ENCODE measurements around the gene ELAC1.
"Not testable (repeated sequence)": the region's sequence is repeated elsewhere in the genome, so short reads cannot be mapped to it uniquely, and the experiment has no call there.

DNA sequence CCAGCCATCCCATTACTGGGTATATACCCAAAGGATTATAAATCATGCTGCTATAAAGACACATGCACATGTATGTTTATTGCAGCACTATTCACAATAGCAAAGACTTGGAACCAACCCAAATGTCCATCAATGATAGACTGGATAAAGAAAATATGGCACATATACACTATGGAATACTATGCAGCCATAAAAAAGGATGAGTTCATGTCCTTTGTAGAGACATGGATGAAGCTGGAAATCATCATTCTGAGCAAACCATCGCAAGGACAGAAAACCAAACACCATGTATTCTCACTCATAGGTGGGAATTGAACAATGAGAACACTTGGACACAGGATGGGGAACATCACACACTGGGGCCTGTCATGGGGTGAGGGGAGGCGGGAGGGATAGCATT lies 35.3 kb downstream of the ELAC1 start:
- TF ChIP-seq, protein P1, sequence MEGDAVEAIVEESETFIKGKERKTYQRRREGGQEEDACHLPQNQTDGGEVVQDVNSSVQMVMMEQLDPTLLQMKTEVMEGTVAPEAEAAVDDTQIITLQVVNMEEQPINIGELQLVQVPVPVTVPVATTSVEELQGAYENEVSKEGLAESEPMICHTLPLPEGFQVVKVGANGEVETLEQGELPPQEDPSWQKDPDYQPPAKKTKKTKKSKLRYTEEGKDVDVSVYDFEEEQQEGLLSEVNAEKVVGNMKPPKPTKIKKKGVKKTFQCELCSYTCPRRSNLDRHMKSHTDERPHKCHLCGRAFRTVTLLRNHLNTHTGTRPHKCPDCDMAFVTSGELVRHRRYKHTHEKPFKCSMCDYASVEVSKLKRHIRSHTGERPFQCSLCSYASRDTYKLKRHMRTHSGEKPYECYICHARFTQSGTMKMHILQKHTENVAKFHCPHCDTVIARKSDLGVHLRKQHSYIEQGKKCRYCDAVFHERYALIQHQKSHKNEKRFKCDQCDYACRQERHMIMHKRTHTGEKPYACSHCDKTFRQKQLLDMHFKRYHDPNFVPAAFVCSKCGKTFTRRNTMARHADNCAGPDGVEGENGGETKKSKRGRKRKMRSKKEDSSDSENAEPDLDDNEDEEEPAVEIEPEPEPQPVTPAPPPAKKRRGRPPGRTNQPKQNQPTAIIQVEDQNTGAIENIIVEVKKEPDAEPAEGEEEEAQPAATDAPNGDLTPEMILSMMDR (conservative IDR thresholded peaks at IDR 0.05; ENCODE audit: low read depth, low read length): not testable (repeated sequence)
- not testable (repeated sequence) for TF ChIP-seq EZH2 (IDR thresholded peaks at IDR 0.05; ENCODE audit: low read length, unreplicated experiment); EZH2phosphoT487 (IDR thresholded peaks at IDR 0.05; ENCODE audit: borderline replicate concordance, low read length)

All from PC-3 (cell line).